GM10248 (cell line): ENCODE results near the gene CYFIP2.

ENCODE experiments used
- CTCF ChIA-PET: fragments of 300-600 bp; sonication (Branson Sonifier 250); formaldehyde crosslinking; extraction: SDS; loops from one replicate; lab custom pipeline; 2021; ENCODE audit warnings: antibody characterized with exemption; lab: Yijun Ruan, JAX
- POLR2A ChIA-PET: fragments of 350-650 bp; sonication (Branson Sonifier 250); formaldehyde crosslinking; extraction: SDS; loops from one replicate; lab custom pipeline; 2020; ENCODE audit warnings: antibody characterized with exemption; lab: Yijun Ruan, JAX
- DNase-seq: peaks from one replicate; pipeline ENCODE4 v3.0.0; 2012; ENCODE audit errors: extremely low spot score
- CTCF ChIP-seq: IDR thresholded peaks from 2 replicates; pipeline ENCODE4 v1.5.1; 2012; ENCODE audit warnings: mild to moderate bottlenecking, low read depth; ENCODE audit errors: extremely low read depth, missing control alignments, control extremely low read depth

The CYFIP2 gene

GRCh38 chr5:157382996-157383800 is 117.3 kb downstream of the CYFIP2 start:
- no peak for DNase-seq
- POLR2A ChIA-PET, result no interaction called here
- TF ChIP-seq CTCF, result no peak
- CTCF ChIA-PET, result interaction anchor here (1.0 to 1.5 kb wide), 2 partner anchors 14 to 360 kb away, joined by 4 to 5 read pairs; no protein-coding TSS in a partner anchor

- no peak for TF ChIP-seq CTCF
- CTCF ChIA-PET, result interaction anchor here (1.0 to 1.7 kb wide), 3 partner anchors 10 to 335 kb away, joined by 3 to 6 read pairs (median 5); no protein-coding TSS in a partner anchor
- POLR2A ChIA-PET, result interaction anchor here (0.5 kb wide), 1 partner anchor 215 kb away, joined by 4 read pairs; no protein-coding TSS in a partner anchor
- DNase-seq, result no peak
Measured at GRCh38 chr5:157384971-157385709, 119.2 kb downstream of the CYFIP2 start.

DNA sequence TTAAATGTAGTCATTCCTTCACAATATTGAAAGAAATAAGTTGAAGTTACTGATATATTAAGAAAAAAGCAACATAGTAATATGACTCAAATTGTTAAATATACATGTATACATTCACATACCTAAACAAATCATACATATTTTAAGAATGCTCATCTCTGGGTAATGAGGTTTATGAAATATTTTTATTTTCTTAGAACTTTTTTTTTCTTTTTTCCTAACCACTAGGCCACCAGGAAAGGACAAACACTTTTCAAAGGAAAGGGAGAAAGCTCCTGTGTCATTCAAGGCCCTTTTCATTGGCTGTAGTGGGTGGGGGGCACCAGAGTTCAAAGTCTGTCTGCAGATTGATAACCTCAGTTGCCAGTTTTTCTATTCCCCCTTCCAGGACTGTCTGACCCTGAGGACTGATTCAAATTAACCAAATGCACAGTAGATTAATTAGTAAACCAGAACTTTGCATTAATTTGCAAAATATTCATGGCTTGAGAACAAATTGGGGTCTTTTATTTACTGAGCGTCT is 121.2 kb downstream of the CYFIP2 start:
- TF ChIP-seq CTCF, result no peak
- CTCF ChIA-PET, result interaction anchor here (1.0 kb wide), 1 partner anchor 375 kb away, joined by 4 read pairs; no protein-coding TSS in a partner anchor
- POLR2A ChIA-PET, result no interaction called here
- no peak for DNase-seq

- ChIA-PET CTCF (interaction anchor here (1.0 to 1.1 kb wide), 2 partner anchors 32 to 375 kb away, joined by 3 to 4 read pairs; no protein-coding TSS in a partner anchor), POLR2A (no interaction called here)
- TF ChIP-seq CTCF, result no peak
- DNase-seq, result no peak
Measured at GRCh38 chr5:157387683-157388093, 121.8 kb downstream of the CYFIP2 start.

DNA sequence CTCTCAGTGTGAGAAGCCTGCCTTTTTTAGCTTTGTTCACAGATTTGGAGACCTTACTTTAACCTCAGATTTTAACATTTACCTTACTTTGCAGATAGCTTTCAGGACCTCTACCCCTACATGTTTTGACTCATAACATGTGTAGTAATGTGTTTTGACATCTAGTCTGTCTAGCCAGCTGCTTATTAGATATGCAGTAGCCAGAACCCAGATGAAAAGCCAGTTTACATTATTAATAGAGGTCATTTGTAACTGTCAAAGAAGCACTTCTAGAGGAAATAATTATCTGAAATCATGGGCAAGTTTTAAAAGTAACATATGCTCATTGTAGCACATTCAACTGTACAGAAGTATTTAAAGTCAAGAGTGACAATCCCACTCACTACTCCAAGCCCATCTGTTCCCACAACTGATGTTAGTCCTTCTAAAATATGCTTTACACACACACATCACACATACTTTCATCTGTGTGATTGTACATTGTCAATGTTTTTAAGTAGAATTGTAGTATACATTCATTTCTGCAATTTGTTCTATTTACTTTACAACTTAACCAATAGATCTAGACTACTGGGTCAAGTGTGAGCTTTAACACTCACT is 122.3 kb downstream of the CYFIP2 start:
- ChIA-PET POLR2A (no interaction called here), CTCF (interaction anchor here (1.0 to 2.5 kb wide), 4 partner anchors 32 to 374 kb away, joined by 3 to 12 read pairs (median 4); partner anchors contain the start of gene LSM11)
- no peak for DNase-seq
- TF ChIP-seq CTCF, result no peak
